Embryonic facial prominence (tissue), 1 donor: ENCODE results near the gene EIF4EBP2.

Source experiments
- DNase-seq: peaks from one replicate; pipeline ENCODE4 v3.0.0-alpha.2; 2016; ENCODE audit errors: extremely low spot score

The EIF4EBP2 gene

GRCh38 chr10:70432101-70432500, 28.2 kb downstream of the EIF4EBP2 start:
- DNase-seq = no peak

DNA sequence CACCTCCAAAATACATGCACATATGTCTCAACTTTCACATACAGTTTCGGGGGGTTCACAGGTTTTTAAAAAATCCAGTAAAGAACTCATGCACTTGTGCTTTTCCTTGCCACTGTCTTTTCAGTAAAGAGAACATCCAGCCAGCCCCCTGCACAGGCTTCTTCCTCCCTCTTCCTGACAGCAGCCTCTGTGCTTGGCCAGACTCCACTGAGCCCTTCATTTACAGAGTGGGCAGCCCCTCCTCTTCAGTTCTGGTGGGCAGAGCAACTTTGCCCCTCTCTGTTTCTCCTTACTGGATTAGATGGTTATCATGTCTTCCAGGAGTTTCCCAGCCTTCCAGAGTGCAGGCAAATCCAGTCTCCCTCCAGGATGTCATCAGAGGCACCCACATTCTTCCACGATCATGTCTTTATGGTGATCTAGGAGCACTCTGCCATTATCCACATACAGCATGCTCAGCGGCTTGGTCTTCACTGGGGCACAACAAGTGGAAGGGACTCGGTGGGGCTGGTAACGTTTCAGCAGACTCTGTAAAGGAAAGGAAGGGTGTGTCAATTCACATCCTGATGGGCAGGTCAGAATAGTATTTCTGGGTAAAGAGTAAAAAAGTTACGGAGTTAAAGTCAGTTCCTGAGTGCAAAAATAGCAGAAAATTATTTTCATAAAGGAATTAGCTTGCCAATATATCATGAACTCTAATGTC, 28.8 kb downstream of the EIF4EBP2 start:
- DNase-seq = no peak

- no peak for DNase-seq
These were observed 29.8 kb downstream of the EIF4EBP2 start for GRCh38 chr10:70433581-70434280.

DNA sequence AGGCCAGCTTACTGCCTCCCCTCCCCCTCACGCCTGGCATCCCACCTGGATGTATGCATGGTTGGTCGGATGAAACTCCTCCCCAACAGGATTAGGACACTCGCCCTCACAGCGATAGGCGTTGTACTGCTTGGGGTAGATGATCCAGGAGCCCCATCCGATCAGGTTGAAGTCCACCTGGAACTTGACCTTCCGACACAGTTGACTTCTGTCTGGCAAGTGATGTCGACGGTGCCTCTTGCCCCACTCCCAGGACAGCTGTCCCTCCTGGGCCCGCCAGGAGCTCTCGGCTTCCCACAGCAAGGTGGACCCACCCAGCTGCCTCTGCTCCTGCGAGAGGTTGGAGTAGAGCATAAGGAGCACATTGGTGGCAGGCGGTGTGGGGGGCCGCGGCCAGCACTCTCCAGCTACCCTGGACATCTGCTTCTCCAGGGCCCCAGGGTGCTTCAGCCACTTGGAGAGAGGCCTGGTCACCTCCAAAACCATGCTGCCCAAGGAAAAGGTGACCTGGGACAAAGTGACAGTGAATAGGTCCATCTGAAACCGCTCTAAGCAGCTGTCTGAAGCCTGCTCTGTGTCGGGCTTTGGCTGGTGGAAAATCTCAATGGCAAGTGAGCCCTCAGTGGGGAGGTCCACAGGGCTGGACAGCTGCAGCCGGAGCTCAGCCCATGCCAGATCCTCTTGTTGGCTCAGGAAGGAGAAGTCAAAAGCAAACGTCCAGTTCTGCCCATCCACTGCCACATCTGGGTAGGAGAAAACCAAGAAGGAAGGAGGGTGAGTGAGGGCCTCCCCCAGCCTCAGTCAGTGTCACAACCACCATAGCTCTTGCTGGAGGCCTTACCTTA, 31.5 kb downstream of the EIF4EBP2 start:
- no peak for DNase-seq

DNA sequence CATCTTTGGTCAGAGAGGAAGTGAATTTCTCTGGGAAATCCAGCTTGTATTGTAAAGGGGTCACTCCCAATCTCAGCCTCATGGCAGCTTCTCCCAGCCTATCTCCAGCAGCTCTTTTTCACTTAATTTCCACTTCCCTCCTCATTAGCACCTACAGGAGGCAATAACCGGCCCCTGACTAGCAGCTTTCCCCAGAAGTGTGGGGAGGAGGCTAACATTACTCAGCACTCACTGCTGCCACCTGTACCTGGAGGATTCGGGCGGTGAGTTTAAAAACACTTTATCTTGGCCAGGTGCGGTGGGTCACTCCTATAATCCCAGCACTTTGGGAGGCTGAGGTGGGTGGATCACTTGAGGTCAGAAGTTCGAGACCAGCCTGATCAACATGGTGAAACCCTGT, 33.8 kb downstream of the EIF4EBP2 start:
- DNase-seq = no peak

GRCh38 chr10:70440296-70441160, 36.6 kb downstream of the EIF4EBP2 start:
- no peak for DNase-seq

- no peak for DNase-seq
These were observed 37.4 kb downstream of the EIF4EBP2 start, which contains the start of gene NODAL for GRCh38 chr10:70441161-70441894. TSS of gene NODAL (minus strand) at chr10:70441681. CDS start at chr10:70441667, 14 bp downstream.

GRCh38 chr10:70441895-70442309, 38.0 kb downstream of the EIF4EBP2 start:
- DNase-seq = no peak

DNA sequence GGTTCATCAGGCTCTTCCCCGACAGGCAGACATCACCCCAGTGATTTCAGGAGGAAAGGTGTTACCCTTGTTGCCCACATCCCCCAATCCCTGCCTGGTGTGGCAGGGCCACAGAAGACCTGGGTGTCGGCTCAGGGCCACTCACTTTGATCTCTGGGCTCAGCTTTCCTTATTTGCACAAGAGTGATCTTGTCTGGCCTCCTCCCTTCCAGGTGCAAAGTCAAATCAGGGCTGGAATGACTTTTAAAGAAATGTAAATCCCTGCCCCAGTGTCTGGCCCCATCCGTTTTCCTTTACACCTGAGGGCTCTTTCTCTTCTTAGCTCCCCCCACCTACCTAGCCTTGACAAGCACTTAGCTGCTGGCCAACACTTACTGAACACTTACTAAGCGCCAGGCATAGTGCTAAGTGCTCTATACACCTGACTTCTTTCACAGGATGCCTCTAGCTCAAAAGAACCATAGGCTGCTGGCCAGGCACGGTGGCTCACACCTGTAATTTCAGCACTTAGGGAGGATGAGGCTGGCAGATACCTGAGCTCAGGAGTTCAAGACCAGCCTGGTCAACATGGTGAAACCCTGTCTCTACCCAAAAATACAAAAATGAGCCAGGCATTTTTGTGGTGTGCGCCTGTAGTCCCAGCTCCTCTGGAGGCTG, 38.5 kb downstream of the EIF4EBP2 start:
- DNase-seq = no peak

DNA sequence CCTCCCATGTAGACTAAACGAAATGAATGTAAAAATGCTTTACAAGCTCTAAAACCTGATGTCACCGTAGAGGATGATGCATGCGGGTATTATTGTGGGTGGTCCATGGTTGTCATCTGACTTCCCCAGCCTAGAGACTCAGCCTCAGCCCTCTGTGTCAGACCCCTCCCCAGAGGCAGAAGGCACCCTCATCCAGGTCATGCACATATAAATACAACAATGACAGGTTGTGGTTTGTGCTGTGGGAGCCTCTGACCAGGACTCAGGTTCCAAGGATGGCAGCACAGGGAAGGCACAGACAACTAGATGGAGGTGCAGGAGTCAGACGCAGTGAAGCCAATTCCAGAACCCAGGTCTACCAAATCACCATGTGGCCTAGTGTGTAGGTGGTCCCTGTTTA, 40.8 kb downstream of the EIF4EBP2 start:
- DNase-seq = no peak

- no peak for DNase-seq
These were observed 42.0 kb downstream of the EIF4EBP2 start for GRCh38 chr10:70445718-70446657.

GRCh38 chr10:70448236-70448635, 44.3 kb downstream of the EIF4EBP2 start:
- no peak for DNase-seq

GRCh38 chr10:70455213-70455630, 51.3 kb downstream of the EIF4EBP2 start:
- DNase-seq = no peak

- no peak for DNase-seq
These were observed 52.2 kb downstream of the EIF4EBP2 start for GRCh38 chr10:70456164-70456563.

DNA sequence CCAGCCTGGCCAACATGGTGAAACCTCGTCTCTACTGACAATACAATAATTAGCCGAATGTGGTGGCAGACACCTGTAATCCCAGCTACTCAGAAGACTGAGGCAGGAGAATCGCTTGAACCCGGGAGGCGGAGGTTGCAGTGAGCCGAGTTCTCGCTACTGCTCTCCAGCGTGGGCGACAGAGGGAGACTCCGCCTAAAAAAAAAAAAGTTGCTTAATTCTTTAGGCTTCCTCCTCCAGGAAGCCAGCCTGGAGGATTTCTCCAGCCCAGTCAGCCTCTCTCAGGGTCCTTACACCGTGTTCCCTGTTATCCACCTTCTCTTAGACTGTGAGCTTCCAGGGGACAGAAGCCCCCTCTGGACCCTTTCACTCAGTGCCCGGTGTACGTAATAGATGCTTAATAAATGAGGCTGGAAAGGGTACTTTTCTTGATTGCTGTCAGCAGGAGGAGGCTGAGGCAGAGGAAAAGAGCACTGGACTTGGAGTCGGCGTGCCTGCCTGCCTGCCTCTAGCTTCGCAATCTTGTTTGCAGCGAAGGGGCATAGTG, 53.9 kb downstream of the EIF4EBP2 start:
- DNase-seq = no peak

DNA sequence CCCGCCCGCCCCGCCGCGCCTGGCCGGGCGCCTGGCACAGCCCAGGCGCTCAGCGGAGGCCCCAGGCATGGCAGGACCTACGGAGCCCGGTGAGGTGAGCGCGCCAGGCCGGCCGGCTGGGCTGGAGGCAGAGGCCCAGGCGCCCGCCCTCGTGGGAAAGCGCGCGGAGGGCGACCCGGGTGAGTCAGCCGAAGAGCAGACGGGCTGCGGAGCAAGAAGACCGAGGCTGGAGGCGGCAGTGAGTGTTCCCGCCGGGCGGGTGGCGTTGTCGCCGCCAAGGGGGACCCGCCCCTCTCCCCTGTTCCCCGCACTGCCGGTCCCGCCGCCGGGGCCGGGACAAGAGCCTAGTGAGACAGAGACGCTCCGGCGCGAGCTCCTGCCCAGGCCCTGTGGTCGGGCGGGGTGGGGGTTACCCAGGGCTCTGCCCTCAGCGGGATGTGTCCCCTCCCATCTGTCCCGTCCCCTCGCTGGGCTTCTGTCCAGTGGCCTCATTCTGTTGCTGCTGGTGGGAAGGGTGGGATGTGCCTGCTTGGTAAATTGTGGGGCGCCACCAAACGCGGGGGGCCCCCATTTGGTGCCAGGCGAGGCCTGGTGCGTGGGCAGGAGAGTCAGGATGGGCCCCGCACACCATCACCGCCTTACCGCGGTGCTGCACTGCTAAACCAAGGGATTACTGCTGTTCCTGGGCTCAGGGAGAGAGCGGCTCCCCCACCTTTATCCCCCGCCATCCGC, 54.5 kb downstream of the EIF4EBP2 start:
- no peak for DNase-seq

- no peak for DNase-seq
These were observed 55.3 kb downstream of the EIF4EBP2 start for GRCh38 chr10:70459061-70459773.
